ENCODE data around the gene PROCA1. TPM values are rescaled to one million over a fixed set of nuclear protein-coding genes. Genes with fewer than 3 reads are reported as not detected.

PROCA1 gene
- total and polyA plus RNA-seq, 2 of the 8 experiments (the other 6 are each of a cell fraction or from before 2014, with no cell fraction given) = 21.2 to 26.3 TPM

GRCh38 chr17:28733346-28733745 is 21.7 kb upstream of the PROCA1 start (continued):
- TF ChIP-seq USF2 (IDR thresholded peaks at IDR 0.05; ENCODE audit: low read length) (no peak), MAX (IDR thresholded peaks at IDR 0.05) (no peak), CTBP2 (IDR thresholded peaks at IDR 0.05; ENCODE audit: borderline replicate concordance, insufficient read depth, insufficient read length, low read length) (no peak), POLR2A (IDR thresholded peaks at IDR 0.05; ENCODE audit: control extremely low read depth in 1 of 2, low read depth in 2 of 2, low read length in 2 of 2) (no peak), ATF3 (IDR thresholded peaks at IDR 0.05; ENCODE audit: insufficient read depth, low read depth, low read length) (no peak), NRF1 (IDR thresholded peaks at IDR 0.05; ENCODE audit: low read depth, low read length) (no peak), YY1 (IDR thresholded peaks at IDR 0.05; ENCODE audit: low read depth, low read length) (no peak)
